ENCODE data around the gene UBXN11. TPM values are rescaled to one million over a fixed set of nuclear protein-coding genes. Genes with fewer than 3 reads are reported as not detected.

Gene UBXN11
- total and polyA plus RNA-seq, 2 of the 13 experiments (the other 11 are each of a cell fraction or from before 2014, with no cell fraction given) = 9.3 to 10.4 TPM

- BruUV-seq (replicated peaks) = no TSS peak
- CTCF ChIA-PET (ENCODE audit: low intra/inter-chr PET ratio, low total read pairs) = interaction anchor here (1.2 to 3.4 kb wide), 5 partner anchors 37 to 132 kb away, joined by 3 to 51 read pairs (median 22); no protein-coding TSS in a partner anchor
- H3K4me3 ChIP-seq (replicated peaks in 1 of 3; ENCODE audit: insufficient read depth in 1 of 3, low read depth in 2 of 3, low read length in 3 of 3) = no peak overlapping the region
- H2AFZ ChIP-seq (ENCODE audit: low read length) = no peak overlapping the region
- ATAC-seq (peak; percentile 79), DNase-seq (ENCODE audit: low spot score) (peak; percentile 44), FAIRE-seq (no peak)
- no peaks in the 10 kb centered on the region for H3K9me3 ChIP-seq (ENCODE audit: low read length)
- H3K4me1 ChIP-seq (ENCODE audit: insufficient read depth, low read length) = peaks cover 12% of the 10 kb centered on the region
- H3K36me3 ChIP-seq (replicated peaks in 1 of 2; ENCODE audit: control insufficient read depth in 1 of 2, insufficient read depth in 2 of 2, low read length in 2 of 2) = no peaks in the 10 kb centered on the region; a peak in 1 of 5 replicates
- no peaks in the 10 kb centered on the region for H3K79me2 ChIP-seq (ENCODE audit: insufficient read depth, low read length)
- intact Hi-C loops (cut with micrococcal nuclease; ENCODE audit: unreplicated experiment) = loop anchor here (1.0 kb wide), 4 partner anchors 37 to 133 kb away; no protein-coding TSS in a partner anchor
- WGBS (ENCODE audit: low lambda C conversion rate) = 75% methylated on average over 14 of the region's 22 CpGs
- in situ Hi-C loops (cut with HindIII; ENCODE audit: extremely low pct_ligation_motif_present, low pct_unique_long_range_greater_than_20kb) = loop anchor here (5.0 kb wide), 3 partner anchors 38 to 108 kb away; no protein-coding TSS in a partner anchor
- H3K9ac ChIP-seq (ENCODE audit: insufficient read depth, low read depth, low read length) = no peak overlapping the region
- H4K20me1 ChIP-seq (ENCODE audit: insufficient read depth, low read length) = no peaks in the 10 kb centered on the region
- H3K4me2 ChIP-seq (ENCODE audit: low read depth, low read length) = no peak overlapping the region
- POLR2A ChIA-PET = no interaction called here
- H3K27me3 ChIP-seq (ENCODE audit: control insufficient read depth in 1 of 2, insufficient read depth in 2 of 2, low read length in 2 of 2) = no peaks in the 10 kb centered on the region
- H3K27ac ChIP-seq (ENCODE audit: extremely low read length, insufficient read depth, low read length) = no peak overlapping the region
- no peak for TF ChIP-seq TGIF2 (CRISPR knock-in tag; IDR thresholded peaks at IDR 0.05)
- TF ChIP-seq RAD21 (CRISPR knock-in tag; IDR thresholded peaks at IDR 0.05) = peak; percentile 94
- peak; percentile 20; the same call in 1 of the 2 replicates for TF ChIP-seq SALL1 (CRISPR knock-in tag; IDR thresholded peaks at IDR 0.05)
- TF ChIP-seq ZNF451 (CRISPR knock-in tag; IDR thresholded peaks at IDR 0.05) = no peak
- no peak for TF ChIP-seq CENPX (CRISPR knock-in tag; IDR thresholded peaks at IDR 0.05)
- TF ChIP-seq, protein P1, sequence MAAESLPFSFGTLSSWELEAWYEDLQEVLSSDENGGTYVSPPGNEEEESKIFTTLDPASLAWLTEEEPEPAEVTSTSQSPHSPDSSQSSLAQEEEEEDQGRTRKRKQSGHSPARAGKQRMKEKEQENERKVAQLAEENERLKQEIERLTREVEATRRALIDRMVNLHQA (CRISPR knock-in tag; IDR thresholded peaks at IDR 0.05) = no peak
- no peak for TF ChIP-seq DPF2 (CRISPR knock-in tag; IDR thresholded peaks at IDR 0.05; ENCODE audit: borderline replicate concordance, low read depth)
- TF ChIP-seq AGO1 (IDR thresholded peaks at IDR 0.05; ENCODE audit: low read depth, low read length, poor library complexity, severe bottlenecking) = peak; percentile 15
- peak; percentile 31; the same call in 1 of the 2 replicates for TF ChIP-seq KDM2A (CRISPR knock-in tag; IDR thresholded peaks at IDR 0.05; ENCODE audit: borderline replicate concordance, low read depth)
- TF ChIP-seq CENPT (CRISPR knock-in tag; IDR thresholded peaks at IDR 0.05; ENCODE audit: low read depth) = no peak
- no peak for TF ChIP-seq MAZ (IDR thresholded peaks at IDR 0.05; ENCODE audit: borderline replicate concordance, low read depth, low read length)
- TF ChIP-seq MAZ (CRISPR knock-in tag; IDR thresholded peaks at IDR 0.05; ENCODE audit: low read depth) = 0 out of 2 replicates have a peak, but pooled peaks have one; percentile 35
- TF ChIP-seq, protein P2, sequence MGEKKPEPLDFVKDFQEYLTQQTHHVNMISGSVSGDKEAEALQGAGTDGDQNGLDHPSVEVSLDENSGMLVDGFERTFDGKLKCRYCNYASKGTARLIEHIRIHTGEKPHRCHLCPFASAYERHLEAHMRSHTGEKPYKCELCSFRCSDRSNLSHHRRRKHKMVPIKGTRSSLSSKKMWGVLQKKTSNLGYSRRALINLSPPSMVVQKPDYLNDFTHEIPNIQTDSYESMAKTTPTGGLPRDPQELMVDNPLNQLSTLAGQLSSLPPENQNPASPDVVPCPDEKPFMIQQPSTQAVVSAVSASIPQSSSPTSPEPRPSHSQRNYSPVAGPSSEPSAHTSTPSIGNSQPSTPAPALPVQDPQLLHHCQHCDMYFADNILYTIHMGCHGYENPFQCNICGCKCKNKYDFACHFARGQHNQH (CRISPR knock-in tag; IDR thresholded peaks at IDR 0.05) = no peak
- TF ChIP-seq CTCF (CRISPR knock-in tag; IDR thresholded peaks at IDR 0.05) = peak; percentile 84
- TF ChIP-seq ZNF687 (CRISPR knock-in tag; IDR thresholded peaks at IDR 0.05) = peak; percentile 42
- TF ChIP-seq KLF6 (CRISPR knock-in tag; IDR thresholded peaks at IDR 0.05) = no peak
Observed at GRCh38 chr1:26284597-26285347, 21.7 kb downstream of the UBXN11 start.
